NCI-H2107 (cell line): ENCODE results near the gene TMEM115.
A peak's percentile ranks its signal among the peaks of the same experiment; 100 is the strongest.

Experiments used
- DNase-seq: peaks from one replicate; lab custom pipeline; 2025; lab: John Stamatoyannopoulos, UW

Gene TMEM115

DNA sequence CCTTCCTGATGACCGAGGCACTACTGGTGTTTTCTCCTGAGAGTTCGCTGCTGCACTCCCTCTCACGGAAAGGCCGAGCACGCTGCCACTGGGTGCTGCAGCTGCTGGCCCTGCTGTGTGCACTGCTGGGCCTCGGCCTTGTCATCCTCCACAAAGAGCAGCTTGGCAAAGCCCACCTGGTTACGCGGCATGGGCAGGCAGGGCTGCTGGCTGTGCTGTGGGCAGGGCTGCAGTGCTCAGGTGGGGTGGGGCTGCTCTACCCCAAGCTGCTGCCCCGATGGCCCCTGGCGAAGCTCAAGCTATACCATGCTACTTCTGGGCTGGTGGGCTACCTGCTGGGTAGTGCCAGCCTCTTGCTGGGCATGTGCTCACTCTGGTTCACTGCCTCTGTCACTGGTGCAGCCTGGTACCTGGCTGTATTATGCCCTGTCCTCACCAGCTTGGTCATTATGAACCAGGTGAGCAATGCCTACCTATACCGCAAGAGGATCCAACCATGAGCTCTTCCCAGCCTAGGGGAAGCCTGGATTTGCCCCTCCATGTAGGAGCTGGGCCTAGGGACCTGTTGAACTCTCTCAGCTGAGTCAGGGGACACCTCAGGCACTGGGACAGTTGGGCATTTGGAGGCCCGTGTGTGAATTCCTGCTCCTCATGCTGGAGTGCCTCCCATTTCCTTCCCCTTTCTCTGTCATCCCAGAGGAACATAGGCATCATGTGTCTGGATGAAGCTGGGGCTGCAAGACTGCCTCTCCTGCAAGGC, 5.9 kb downstream of the TMEM115 start:
- DNase-seq, result no peak

DNA sequence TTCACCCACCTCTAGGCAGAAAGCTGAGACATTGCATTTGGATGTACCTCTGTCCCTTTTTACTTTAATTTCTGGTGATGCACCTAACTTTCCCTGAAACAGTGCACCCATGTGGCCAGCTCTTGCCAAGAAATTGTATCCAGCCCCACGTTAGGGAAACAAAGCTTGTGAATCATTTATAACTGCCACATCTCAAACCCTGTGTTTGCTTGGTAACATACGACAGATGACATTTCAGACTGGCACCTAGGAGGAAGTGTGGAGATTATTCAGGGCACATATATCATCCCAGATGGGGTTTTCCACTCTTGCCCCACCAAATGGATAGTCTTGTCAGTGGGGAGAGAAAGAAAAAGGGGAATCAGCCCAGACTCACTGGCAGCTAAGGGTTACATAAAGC, 6.5 kb downstream of the TMEM115 start:
- no peak for DNase-seq

GRCh38 chr3:50351323-50351697, 8.0 kb downstream of the TMEM115 start:
- no peak for DNase-seq

GRCh38 chr3:50350527-50351322, 8.6 kb downstream of the TMEM115 start, which contains the start of the genes CYB561D2 and NPRL2:
TSS of gene CYB561D2 (plus strand) at chr3:50350862. CDS start at chr3:50351434, 572 bp downstream.
TSS of gene NPRL2 (minus strand) at chr3:50350775. CDS start at chr3:50350652, 123 bp downstream.
- peak; percentile 77 for DNase-seq

- DNase-seq, result no peak
Measured at GRCh38 chr3:50350213-50350526, 9.2 kb downstream of the TMEM115 start.

DNA sequence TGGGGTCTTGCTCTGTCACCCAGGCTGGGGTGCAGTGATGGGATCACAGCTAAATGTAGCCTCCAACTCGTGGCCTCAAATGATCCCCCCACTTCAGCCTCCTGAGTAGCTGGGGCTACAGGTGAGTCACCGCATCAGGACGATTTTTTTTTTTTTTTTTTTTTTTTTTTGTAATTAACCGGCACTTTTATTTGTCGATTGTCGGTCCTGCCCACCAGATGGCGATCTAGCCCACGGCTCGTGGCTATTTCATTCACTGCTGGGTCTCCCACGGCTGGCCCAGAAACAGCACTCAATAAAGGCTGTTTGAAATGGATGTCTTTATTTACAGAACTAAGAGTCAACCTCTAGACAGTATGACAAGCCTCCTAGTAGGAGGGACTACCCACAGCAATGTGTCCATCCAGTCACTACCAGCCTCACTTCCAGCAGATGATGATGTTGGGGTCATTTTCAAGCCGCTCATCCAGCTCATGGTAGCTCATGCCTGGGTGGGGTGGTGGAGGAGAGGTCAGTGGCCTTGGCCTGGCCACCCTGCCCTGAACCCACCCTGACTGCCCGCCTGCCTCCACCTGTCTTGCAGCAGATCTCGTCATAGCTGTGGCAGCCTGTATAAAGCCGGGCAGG, 12.0 kb downstream of the TMEM115 start:
- DNase-seq, result peak; percentile 44

- DNase-seq, result no peak
Measured at GRCh38 chr3:50345586-50346234, 13.6 kb downstream of the TMEM115 start, which contains the start of gene ZMYND10. TSS of gene ZMYND10 (minus strand) at chr3:50345732. CDS start at chr3:50345579, 153 bp downstream.

DNA sequence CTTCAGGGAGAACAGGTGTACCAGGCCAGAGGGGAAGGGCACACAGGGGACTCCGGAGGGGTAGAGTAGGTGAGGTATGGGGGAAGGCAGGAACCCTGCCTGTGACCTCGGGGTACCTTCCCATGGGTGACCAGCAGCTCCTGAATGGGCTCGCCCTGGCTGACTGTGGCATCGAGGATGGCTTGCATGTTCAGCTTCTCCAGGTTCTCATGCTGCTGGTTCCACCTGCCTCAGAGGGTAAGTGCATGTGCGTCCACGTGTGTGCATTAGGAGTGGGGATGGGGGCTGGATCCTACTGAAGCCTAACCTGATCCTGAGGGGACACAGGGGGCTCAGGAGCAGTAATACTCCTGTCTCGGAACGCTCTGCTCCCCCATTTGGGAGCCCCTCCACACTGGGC, 14.3 kb downstream of the TMEM115 start:
- DNase-seq, result no peak

DNA sequence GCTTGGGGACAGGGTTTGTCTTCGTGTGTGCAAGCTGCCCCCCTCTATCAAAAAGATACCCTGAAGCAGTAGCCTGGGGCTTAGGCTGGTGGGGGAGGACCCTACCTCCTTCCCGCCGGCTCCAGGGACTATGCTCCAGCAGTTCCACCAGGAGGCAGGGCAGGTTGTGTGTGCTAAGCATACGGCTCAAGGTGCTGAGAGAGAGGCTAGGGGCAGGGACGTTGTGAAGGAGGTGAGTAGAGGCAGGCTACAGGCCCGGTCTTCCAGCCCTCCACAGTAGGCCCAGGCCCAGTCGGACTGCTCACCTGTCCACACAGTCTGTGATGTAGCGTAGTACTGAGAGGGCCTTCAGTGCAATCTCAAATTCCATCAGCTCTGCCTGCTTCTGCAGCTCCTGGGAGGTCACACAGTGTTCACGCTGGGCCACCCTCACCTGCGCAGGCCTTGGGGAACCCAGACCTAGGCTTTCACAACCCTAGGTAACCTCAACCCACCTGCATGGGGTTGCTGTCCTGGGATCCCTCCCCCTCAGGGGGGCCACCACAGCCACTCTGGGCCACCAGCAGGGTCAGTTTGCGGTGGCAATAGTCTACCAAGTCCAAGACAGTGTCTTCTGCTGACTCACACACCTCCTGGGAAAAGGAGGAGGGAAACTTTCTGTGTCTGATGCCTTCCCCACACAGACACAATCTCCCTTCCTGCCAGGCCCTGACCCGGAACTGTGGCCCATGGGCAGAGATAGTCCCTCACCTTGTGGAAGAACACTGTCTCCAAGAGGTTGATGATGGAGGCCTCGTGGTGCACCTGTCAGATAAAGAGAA, 16.3 kb downstream of the TMEM115 start:
- no peak for DNase-seq

DNA sequence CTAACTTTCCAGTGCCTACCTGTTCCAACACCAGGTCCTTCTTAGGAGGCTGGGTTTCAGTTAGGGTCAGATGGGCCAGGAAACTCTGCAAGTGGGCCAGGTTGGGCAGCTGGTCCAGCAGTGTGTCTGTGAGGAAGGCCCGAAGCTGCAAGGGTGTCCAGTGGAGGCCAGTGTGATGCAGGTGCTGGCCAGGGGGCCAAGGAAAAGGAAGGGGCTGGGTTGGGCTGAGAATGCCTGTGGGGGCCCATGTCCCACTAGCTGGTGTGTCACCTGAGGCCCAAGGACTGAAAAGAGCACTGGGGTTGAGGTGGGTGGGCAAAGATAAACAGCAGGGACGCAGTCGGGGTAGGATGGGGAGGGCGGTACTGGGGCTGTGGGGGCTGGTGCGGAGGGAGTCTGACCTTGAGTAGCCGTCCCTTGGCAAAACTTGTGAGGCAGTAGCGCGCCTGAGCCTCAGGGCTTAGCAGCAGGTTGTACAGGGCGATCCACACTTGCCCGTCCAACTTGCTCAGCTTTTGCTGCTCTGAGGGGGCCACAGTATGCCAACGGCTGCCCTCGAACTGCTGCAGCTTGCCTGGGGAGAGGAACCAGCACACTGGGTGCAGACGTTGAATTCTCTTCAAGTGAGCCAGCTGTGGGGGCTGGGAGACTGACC, 17.2 kb downstream of the TMEM115 start:
- no peak for DNase-seq

- no peak for DNase-seq
Measured at GRCh38 chr3:50341537-50341936, 17.8 kb downstream of the TMEM115 start.

DNA sequence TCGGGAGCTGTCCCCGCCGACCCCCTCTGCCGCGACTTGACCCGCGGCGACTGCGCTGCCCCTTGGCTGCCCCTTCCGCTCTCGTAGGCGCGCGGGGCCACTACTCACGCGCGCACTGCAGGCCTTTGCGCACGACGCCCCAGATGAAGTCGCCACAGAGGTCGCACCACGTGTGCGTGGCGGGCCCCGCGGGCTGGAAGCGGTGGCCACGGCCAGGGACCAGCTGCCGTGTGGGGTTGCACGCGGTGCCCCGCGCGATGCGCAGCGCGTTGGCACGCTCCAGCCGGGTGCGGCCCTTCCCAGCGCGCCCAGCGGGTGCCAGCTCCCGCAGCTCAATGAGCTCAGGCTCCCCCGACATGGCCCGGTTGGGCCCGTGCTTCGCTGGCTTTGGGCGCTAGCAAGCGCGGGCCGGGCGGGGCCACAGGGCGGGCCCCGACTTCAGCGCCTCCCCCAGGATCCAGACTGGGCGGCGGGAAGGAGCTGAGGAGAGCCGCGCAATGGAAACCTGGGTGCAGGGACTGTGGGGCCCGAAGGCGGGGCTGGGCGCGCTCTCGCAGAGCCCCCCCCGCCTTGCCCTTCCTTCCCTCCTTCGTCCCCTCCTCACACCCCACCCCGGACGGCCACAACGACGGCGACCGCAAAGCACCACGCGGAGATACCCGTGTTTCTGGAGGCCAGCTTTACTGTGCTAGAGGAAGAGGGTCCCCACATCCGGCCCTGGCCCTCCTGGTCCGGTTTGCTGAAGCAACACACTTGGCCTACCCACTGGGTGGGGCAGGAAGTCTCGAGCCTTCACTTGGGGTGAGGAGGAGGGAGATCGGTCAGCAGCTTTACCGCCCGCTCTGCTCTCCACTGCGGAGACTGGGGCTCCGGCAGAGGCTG, 18.6 kb downstream of the TMEM115 start, which contains the start of gene RASSF1:
Gene RASSF1 (minus strand): TSS at position 389 of the 882 bp plus-strand sequence. CDS start 31 bp downstream, at position 358.
- DNase-seq, result no peak

- no peak for DNase-seq
Measured at GRCh38 chr3:50340147-50340447, 19.2 kb downstream of the TMEM115 start.

DNA sequence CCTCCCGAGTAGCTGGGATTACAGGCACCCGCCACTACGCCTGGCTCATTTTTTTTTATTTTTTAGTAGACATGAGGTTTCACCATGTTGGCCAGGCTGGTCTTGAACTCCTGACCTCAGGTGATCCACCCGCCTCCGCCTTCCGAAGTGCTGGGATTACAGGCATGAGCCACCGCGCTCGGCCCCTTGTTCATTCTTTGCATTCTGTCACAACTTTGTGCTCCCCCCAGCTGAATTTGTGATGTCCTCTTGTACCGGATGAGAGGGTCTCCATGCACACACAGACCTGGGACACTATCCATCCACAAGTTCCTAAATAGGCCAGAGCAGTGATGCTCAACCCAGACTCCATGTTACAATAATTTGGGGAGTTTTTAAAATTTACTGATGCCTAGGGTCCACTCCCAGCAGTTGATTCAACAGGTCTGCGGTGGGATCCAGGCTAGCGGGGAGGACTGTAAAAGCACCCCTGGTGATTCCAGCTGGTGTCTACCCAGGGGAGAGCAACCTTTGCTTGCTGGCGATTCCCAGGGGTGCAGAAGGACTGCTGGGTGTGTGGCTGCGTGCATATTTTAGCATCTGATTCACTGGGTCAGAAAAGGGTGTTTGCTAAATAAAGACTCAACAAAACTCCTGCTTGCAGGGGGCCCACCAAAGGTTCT, 19.7 kb downstream of the TMEM115 start:
- no peak for DNase-seq

GRCh38 chr3:50338965-50339364, 20.4 kb downstream of the TMEM115 start:
- DNase-seq, result no peak

- peak; percentile 84 for DNase-seq
Measured at GRCh38 chr3:50337175-50337861, 22.0 kb downstream of the TMEM115 start.

DNA sequence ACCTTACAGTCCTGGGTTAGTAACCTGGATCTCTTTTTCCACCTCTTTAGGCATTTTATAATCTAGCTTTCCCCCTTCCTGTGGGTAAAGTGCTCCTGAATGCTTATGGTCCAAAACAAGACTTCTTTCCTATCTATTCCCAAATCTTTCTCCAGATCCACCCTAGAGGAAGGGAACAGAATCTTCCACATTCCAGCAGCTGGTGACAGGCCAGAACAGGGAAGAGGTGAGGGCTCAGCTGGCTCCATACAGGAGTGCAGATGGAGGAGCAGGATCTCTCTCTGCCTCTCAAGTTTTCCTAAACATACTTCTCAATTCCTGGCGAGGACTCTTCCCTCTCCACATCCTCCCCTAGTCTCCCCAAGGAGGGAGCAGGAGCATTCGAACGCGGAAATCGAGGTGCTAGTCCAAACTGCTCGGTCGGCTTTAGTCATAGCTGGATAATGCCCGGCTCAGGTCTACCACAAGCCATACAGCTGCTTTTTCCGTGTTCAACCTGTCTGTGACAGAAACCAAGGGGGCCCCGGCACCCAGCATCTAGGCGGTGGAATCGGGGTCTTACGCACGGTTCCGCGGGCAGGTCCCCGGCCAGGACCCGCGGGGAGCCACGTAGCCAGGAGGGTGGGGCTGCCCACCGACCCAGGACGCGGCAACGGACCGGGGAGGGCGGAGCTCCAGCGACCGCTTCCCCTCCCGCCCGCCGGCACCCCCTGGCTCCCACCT, 22.7 kb downstream of the TMEM115 start:
- no peak for DNase-seq
